Karpas-422 (cell line): ENCODE measurements around the gene SMYD4. TPM values are rescaled to one million over a fixed set of nuclear protein-coding genes. Genes with fewer than 3 reads are reported as not detected.
"Not testable (repeated sequence)": the region's sequence is repeated elsewhere in the genome, so short reads cannot be mapped to it uniquely, and the experiment has no call there.

Experiments used
- DNase-seq: peaks from one replicate; pipeline ENCODE4 v3.0.0-alpha.2; 2015
- H2AFZ ChIP-seq: fragments of 200-600 bp; sonication (generic); 2 replicates; pipeline ENCODE4 v1.6.1; 2014; ENCODE audit warnings: antibody characterized with exemption, low read length, mixed read lengths
- H3K27ac ChIP-seq: fragments of 200-600 bp; sonication (generic); 2 replicates; pipeline ENCODE4 v1.5.1; 2014; ENCODE audit warnings: mild to moderate bottlenecking, low read length, moderate library complexity
- H3K27me3 ChIP-seq: fragments of 200-600 bp; sonication (generic); 2 replicates; pipeline ENCODE4 v1.6.1; 2014; ENCODE audit warnings: low read length, mixed read lengths
- H3K36me3 ChIP-seq: fragments of 200-600 bp; sonication (generic); 2 replicates; pipeline ENCODE4 v1.6.1; 2014; ENCODE audit warnings: low read length, mixed read lengths; ENCODE audit not compliant: insufficient read depth
- H3K4me1 ChIP-seq: fragments of 200-600 bp; sonication (generic); 2 replicates; pipeline ENCODE4 v1.6.1; 2014; ENCODE audit warnings: mild to moderate bottlenecking, low read length, mixed read lengths
- H3K4me2 ChIP-seq: fragments of 200-600 bp; sonication (generic); 2 replicates; pipeline ENCODE4 v1.6.1; 2014; ENCODE audit warnings: low read length, low read depth, mild to moderate bottlenecking; ENCODE audit not compliant: poor library complexity, severe bottlenecking
- H3K4me3 ChIP-seq: fragments of 200-600 bp; sonication (generic); 2 replicates; pipeline ENCODE4 v1.5.1; 2014; ENCODE audit warnings: mild to moderate bottlenecking, antibody characterized with exemption, low read length, mixed read lengths
- H3K79me2 ChIP-seq: fragments of 200-600 bp; sonication (generic); 2 replicates; pipeline ENCODE4 v1.6.1; 2014; ENCODE audit warnings: mild to moderate bottlenecking, low read length, mixed read lengths
- H3K9ac ChIP-seq: fragments of 200-600 bp; sonication (generic); 2 replicates; pipeline ENCODE4 v1.6.0; 2014; ENCODE audit warnings: low read length
- H3K9me2 ChIP-seq: fragments of 200-600 bp; sonication (generic), shearing (Covaris generic); replicated peaks from 2 replicates; pipeline ENCODE4 v1.6.0; 2014; ENCODE audit warnings: mild to moderate bottlenecking, low read length, moderate library complexity; ENCODE audit not compliant: insufficient read depth
- H3K9me3 ChIP-seq: fragments of 300-700, 200-600 bp; sonication (generic); 2 replicates; pipeline ENCODE4 v1.6.1; 2014; ENCODE audit warnings: low read length, mixed read lengths
- H4K20me1 ChIP-seq: fragments of 200-600 bp; sonication (generic); 2 replicates; pipeline ENCODE4 v1.6.1; 2014; ENCODE audit warnings: mild to moderate bottlenecking, antibody characterized with exemption, low read length, low read depth; ENCODE audit not compliant: insufficient read depth
- total RNA-seq: library from RNA; depleted of rRNA; stranded (reverse); fragments of >200 nt; shearing (Covaris generic); gene quantifications from 2 replicates; pipeline ENCODE4 v1.2.3, GENCODE V29; 2014; ENCODE audit warnings: low replicate concordance

The SMYD4 gene
- total RNA-seq, 1 experiment from 2014 or later = 13.9 TPM

DNA sequence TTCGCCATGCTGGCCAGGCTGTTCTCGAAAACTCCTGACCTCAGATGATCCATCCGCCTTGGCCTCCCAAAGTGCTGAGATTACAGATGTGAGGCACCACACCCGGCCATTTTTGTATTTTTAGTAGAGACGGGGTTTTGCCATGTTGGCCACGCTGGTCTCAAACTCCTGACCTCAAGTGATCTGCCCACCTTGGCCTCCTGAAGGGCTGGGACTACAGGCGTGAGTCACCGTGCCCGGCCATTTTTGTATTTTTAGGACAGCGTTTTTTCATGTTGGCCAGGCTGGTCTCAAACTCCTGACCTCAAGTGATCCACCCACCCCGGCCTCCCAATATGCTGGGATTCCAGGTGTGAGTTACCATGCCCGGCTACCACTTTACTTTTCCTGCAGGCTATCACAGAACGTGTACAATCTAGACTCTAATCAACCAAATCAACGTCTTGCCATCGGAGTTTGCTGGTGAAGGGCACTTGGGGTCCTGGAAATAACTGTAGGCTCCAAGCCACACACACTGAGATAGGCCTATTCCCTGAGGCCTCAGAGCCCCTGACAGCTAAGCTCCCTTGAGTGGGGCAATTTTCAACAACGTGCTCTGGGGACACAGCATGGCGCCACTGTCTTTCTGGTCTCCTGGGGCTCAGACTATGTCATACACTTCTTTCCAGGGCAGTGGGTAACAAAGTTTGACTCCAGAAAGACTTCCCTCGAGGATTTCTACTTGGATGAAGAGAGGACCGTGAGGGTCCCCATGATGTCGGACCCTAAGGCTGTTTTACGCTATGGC is 55.1 kb downstream of the SMYD4 start:
- H2AFZ ChIP-seq = no peak overlapping the region
- no peaks in the 10 kb centered on the region for H4K20me1 ChIP-seq
- H3K4me3 ChIP-seq = no peak overlapping the region
- H3K79me2 ChIP-seq = no peaks in the 10 kb centered on the region
- H3K9me2 ChIP-seq = no peaks in the 10 kb centered on the region
- no peak overlapping the region for H3K9ac ChIP-seq
- no peaks in the 10 kb centered on the region for H3K27me3 ChIP-seq
- no peak for DNase-seq
- no peaks in the 10 kb centered on the region for H3K9me3 ChIP-seq
- no peak overlapping the region for H3K4me2 ChIP-seq
- no peak overlapping the region for H3K27ac ChIP-seq
- peaks cover 25% of the 10 kb centered on the region for H3K4me1 ChIP-seq
- no peaks in the 10 kb centered on the region for H3K36me3 ChIP-seq

DNA sequence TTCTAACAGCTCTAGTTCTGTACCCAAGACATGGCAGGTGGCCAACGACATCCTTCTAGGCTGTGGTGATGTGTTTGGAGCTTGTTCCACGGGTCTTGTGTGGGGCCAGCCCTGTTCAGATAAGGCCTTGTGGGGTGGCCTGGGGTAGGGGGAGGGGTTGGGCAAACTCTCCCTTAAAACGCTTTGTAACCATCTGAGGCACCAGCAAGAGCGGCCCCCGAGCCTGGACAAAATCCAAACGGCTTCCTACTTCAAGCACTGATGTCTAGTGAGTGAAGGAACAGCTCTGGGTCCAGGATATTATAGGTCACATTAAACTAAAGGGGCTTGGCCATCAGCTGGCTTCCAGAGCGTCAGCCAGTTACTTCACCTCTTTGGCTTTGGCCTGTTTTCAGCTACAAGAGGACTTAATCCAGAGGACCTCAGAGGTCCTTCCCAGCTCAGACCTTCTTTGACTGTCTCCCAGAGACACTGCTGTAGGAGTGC is 56.0 kb downstream of the SMYD4 start:
- no peaks in the 10 kb centered on the region for H3K79me2 ChIP-seq
- no peak overlapping the region for H3K9ac ChIP-seq
- H3K27ac ChIP-seq = no peak overlapping the region
- H4K20me1 ChIP-seq = no peaks in the 10 kb centered on the region
- H2AFZ ChIP-seq = no peak overlapping the region
- DNase-seq = no peak
- no peaks in the 10 kb centered on the region for H3K27me3 ChIP-seq
- H3K4me3 ChIP-seq = no peak overlapping the region
- H3K9me3 ChIP-seq = no peaks in the 10 kb centered on the region
- no peaks in the 10 kb centered on the region for H3K36me3 ChIP-seq
- H3K9me2 ChIP-seq = no peaks in the 10 kb centered on the region
- peaks cover 29% of the 10 kb centered on the region for H3K4me1 ChIP-seq
- no peak overlapping the region for H3K4me2 ChIP-seq

GRCh38 chr17:1773000-1773695 is 56.6 kb downstream of the SMYD4 start:
- not testable (repeated sequence) for H2AFZ ChIP-seq, H3K9me3 ChIP-seq, H3K27ac ChIP-seq, H3K4me3 ChIP-seq, H3K79me2 ChIP-seq, H3K36me3 ChIP-seq, H4K20me1 ChIP-seq, H3K9me2 ChIP-seq, DNase-seq, H3K4me2 ChIP-seq, H3K27me3 ChIP-seq, H3K9ac ChIP-seq
- peaks cover 29% of the 10 kb centered on the region for H3K4me1 ChIP-seq

GRCh38 chr17:1769822-1770477 is 59.8 kb downstream of the SMYD4 start:
- H3K4me2 ChIP-seq = peak overlapping the region; percentile 70

DNA sequence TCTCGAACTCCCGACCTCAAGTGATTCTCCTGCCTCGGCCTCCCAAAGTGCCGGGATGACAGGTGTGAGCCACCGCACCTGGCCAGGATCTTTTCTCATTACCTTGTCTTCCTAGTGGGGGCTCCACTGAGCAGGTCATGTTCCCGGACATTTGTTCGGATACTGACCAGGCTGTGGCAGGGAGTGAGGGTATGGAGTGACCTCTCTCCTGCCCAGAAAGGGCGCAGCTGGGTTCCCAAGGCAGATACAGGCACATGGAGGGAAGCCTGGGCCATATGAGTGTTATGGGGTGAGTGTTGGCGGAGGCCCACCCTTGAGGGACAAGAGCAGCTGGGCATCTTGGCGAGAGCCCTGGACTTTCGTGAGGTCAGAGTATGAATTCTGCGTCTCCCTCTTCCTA is 62.3 kb downstream of the SMYD4 start:
- Histone ChIP-seq H3K79me2 (no peaks in the 10 kb centered on the region), H3K27ac (no peak overlapping the region), H3K4me3 (no peak overlapping the region), H3K4me2 (no peak overlapping the region), H3K36me3 (no peaks in the 10 kb centered on the region), H3K9me3 (no peaks in the 10 kb centered on the region), H4K20me1 (no peaks in the 10 kb centered on the region), H3K27me3 (no peaks in the 10 kb centered on the region), H2AFZ (no peak overlapping the region), H3K9me2 (no peaks in the 10 kb centered on the region), H3K4me1 (peaks cover 33% of the 10 kb centered on the region), H3K9ac (no peak overlapping the region)
- DNase-seq = no peak

More at GRCh38 chr17:1769822-1770477, 59.8 kb downstream of the SMYD4 start:
- Histone ChIP-seq H4K20me1 (no peaks in the 10 kb centered on the region), H2AFZ (peak overlapping the region; percentile 86), H3K9me3 (no peaks in the 10 kb centered on the region), H3K9me2 (no peaks in the 10 kb centered on the region), H3K36me3 (no peaks in the 10 kb centered on the region), H3K9ac (peak overlapping the region; percentile 68), H3K27ac (peak overlapping the region; percentile 80), H3K79me2 (no peaks in the 10 kb centered on the region), H3K27me3 (no peaks in the 10 kb centered on the region), H3K4me1 (peaks cover 28% of the 10 kb centered on the region), H3K4me3 (peak overlapping the region; percentile 56)
- DNase-seq = peak; percentile 71

- Histone ChIP-seq H3K4me1 (peaks cover 39% of the 10 kb centered on the region), H3K27ac (no peak overlapping the region), H3K4me3 (no peak overlapping the region), H3K9me3 (no peaks in the 10 kb centered on the region), H3K27me3 (no peaks in the 10 kb centered on the region), H3K36me3 (no peaks in the 10 kb centered on the region), H2AFZ (no peak overlapping the region), H3K9ac (no peak overlapping the region), H3K79me2 (no peaks in the 10 kb centered on the region), H4K20me1 (no peaks in the 10 kb centered on the region), H3K4me2 (no peak overlapping the region), H3K9me2 (no peaks in the 10 kb centered on the region)
- DNase-seq = no peak
Measured at GRCh38 chr17:1766382-1767135, 63.1 kb downstream of the SMYD4 start.

- peaks cover 29% of the 10 kb centered on the region for H3K4me1 ChIP-seq
- DNase-seq = no peak
- no peak overlapping the region for H3K4me3 ChIP-seq
- H2AFZ ChIP-seq = no peak overlapping the region
- no peak overlapping the region for H3K27ac ChIP-seq
- no peaks in the 10 kb centered on the region for H3K9me2 ChIP-seq
- H3K79me2 ChIP-seq = no peaks in the 10 kb centered on the region
- no peaks in the 10 kb centered on the region for H3K36me3 ChIP-seq
- no peak overlapping the region for H3K9ac ChIP-seq
- H3K9me3 ChIP-seq = no peaks in the 10 kb centered on the region
- no peaks in the 10 kb centered on the region for H4K20me1 ChIP-seq
- H3K27me3 ChIP-seq = no peaks in the 10 kb centered on the region
- H3K4me2 ChIP-seq = no peak overlapping the region
Measured at GRCh38 chr17:1765576-1765975, 64.1 kb downstream of the SMYD4 start.
